ENCODE data around the gene SENP8.
A peak's percentile ranks its signal among the peaks of the same experiment; 100 is the strongest.

The SENP8 gene

GRCh38 chr15:72155003-72155621, 36.9 kb downstream of the SENP8 start:
- no peak overlapping the region for H4K8ac ChIP-seq (ENCODE audit: low read length)
- H3K27ac ChIP-seq (ENCODE audit: low read length, poor library complexity, severe bottlenecking) = peak overlapping the region; percentile 60
- peaks cover 16% of the 10 kb centered on the region for H3K4me1 ChIP-seq (ENCODE audit: control insufficient read depth, insufficient read depth, low read depth, low read length)
- no peaks in the 10 kb centered on the region for H3K36me3 ChIP-seq (ENCODE audit: control insufficient read depth in 1 of 2, insufficient read depth in 2 of 2, low read depth in 1 of 2, low read length in 2 of 2)
- H3K9ac ChIP-seq (ENCODE audit: low read length) = peak overlapping the region; percentile 76
- H2AK5ac ChIP-seq (ENCODE audit: low read length, severe bottlenecking) = no peak overlapping the region
- H3K27me3 ChIP-seq (ENCODE audit: control insufficient read depth in 1 of 2, insufficient read depth in 1 of 2, low read length in 2 of 2) = peaks cover 0 to 8% of the 10 kb centered on the region in 2 experiments
- no peak overlapping the region for H2AFZ ChIP-seq (ENCODE audit: low read depth, low read length)
- no peak overlapping the region for H3K18ac ChIP-seq (ENCODE audit: low read depth in 1 of 2, low read length in 2 of 2)
- DNase-seq = peak; percentile 11
- H3K4ac ChIP-seq (ENCODE audit: low read depth in 1 of 2, low read length in 2 of 2) = no peak overlapping the region
- no peak overlapping the region for H2BK12ac ChIP-seq (ENCODE audit: low read length in 2 of 2)
- H3K23ac ChIP-seq (ENCODE audit: low read length in 2 of 2) = no peak overlapping the region
- peak overlapping the region; percentile 2 for H3K4me2 ChIP-seq (ENCODE audit: low read length, poor library complexity, severe bottlenecking)
- no peak overlapping the region for H4K91ac ChIP-seq (ENCODE audit: low read length)
- peak overlapping the region; percentile 83 for H2BK5ac ChIP-seq (ENCODE audit: low read depth, low read length, poor library complexity, severe bottlenecking)
- WGBS = 81% methylated on average over 14 of the region's 14 CpGs
- peak overlapping the region in 1 of 2 experiments; percentile 84 for H3K4me3 ChIP-seq (ENCODE audit: insufficient read depth in 1 of 2, low read depth in 1 of 2, low read length in 2 of 2)
- peaks cover 2% of the 10 kb centered on the region for H3K79me1 ChIP-seq (replicated peaks; ENCODE audit: low read length, poor library complexity, severe bottlenecking)
- H3K14ac ChIP-seq (ENCODE audit: low read length in 2 of 2) = no peak overlapping the region
- no peaks in the 10 kb centered on the region for H3K9me3 ChIP-seq (ENCODE audit: control insufficient read depth, low read length)
- H2BK120ac ChIP-seq (ENCODE audit: low read depth, low read length) = no peak overlapping the region
- no peak overlapping the region for H2BK15ac ChIP-seq (ENCODE audit: low read depth, poor library complexity, severe bottlenecking)

DNA sequence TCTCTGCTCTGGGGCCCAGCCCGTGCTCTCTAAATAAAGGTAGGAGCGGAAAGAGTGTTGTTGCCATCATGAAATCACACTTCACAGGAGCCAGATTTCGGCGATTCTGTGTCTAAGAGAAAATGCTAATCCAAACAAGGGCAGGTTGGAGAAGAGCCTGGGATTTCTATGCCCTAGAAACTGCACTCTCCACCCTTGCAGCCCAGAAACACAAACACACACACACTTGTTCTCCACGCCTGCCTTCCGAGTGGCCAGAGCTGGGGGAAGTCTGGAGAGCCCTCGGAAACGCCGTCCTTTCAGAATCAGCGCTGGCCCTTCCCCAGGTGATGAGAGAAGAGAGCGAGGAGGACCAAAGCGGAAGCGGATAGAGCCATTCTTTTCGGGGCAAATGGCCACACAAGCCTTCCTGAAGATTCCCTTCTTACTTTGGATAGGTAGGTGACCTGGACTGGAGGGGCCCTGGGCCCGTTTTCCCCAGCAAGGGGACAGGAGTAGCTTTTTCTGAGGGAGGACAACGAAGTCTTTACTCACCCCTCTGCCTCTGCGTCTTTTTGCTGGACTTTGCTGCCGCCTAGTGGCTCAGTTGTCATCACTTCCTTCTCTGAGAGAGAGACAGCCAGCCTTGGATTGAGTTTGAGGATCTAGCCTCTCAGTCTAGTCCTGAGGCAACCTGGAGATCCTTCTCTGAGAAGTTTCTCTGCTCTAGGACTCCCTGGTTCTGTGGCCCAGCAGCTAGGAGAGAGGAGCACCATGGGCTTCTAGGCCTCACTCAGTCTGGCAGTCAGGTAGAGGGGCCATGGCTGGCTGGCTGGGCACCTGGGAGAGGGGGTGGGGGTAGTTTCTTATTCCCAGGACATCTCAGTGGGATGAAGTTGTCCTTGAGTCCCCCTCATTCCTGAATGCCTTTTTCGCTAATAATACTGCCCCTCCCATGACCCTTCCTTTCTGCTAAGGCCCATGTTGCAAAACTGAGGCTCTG, 37.7 kb downstream of the SENP8 start:
- Histone ChIP-seq H3K27ac (ENCODE audit: low read length, poor library complexity, severe bottlenecking) (peak overlapping the region; percentile 60), H2AK5ac (ENCODE audit: low read length, severe bottlenecking) (peak overlapping the region; percentile 63), H3K4me2 (ENCODE audit: low read length, poor library complexity, severe bottlenecking) (peak overlapping the region; percentile 2), H3K9ac (ENCODE audit: low read length) (peak overlapping the region; percentile 76), H3K4me3 (ENCODE audit: insufficient read depth in 1 of 2, low read depth in 1 of 2, low read length in 2 of 2) (peak overlapping the region; percentile 18 to 84), H2BK15ac (ENCODE audit: low read depth, poor library complexity, severe bottlenecking) (no peak overlapping the region), H3K4ac (ENCODE audit: low read depth in 1 of 2, low read length in 2 of 2) (no peak overlapping the region), H4K91ac (ENCODE audit: low read length) (no peak overlapping the region), H2AFZ (ENCODE audit: low read depth, low read length) (no peak overlapping the region), H3K36me3 (ENCODE audit: control insufficient read depth in 1 of 2, insufficient read depth in 2 of 2, low read depth in 1 of 2, low read length in 2 of 2) (no peaks in the 10 kb centered on the region), H3K23ac (ENCODE audit: low read length in 2 of 2) (no peak overlapping the region), H3K14ac (ENCODE audit: low read length in 2 of 2) (no peak overlapping the region), H2BK5ac (ENCODE audit: low read depth, low read length, poor library complexity, severe bottlenecking) (peak overlapping the region; percentile 83), H3K9me3 (ENCODE audit: control insufficient read depth, low read length) (no peaks in the 10 kb centered on the region), H3K18ac (ENCODE audit: low read depth in 1 of 2, low read length in 2 of 2) (no peak overlapping the region), H3K4me1 (ENCODE audit: control insufficient read depth, insufficient read depth, low read depth, low read length) (peaks cover 16% of the 10 kb centered on the region), H4K8ac (ENCODE audit: low read length) (no peak overlapping the region), H2BK12ac (ENCODE audit: low read length in 2 of 2) (peak overlapping the region in 1 of 2 experiments; percentile 23), H3K79me1 (replicated peaks; ENCODE audit: low read length, poor library complexity, severe bottlenecking) (peaks cover 2% of the 10 kb centered on the region), H3K27me3 (ENCODE audit: control insufficient read depth in 1 of 2, insufficient read depth in 1 of 2, low read length in 2 of 2) (peaks cover 0 to 8% of the 10 kb centered on the region in 2 experiments), H2BK120ac (ENCODE audit: low read depth, low read length) (no peak overlapping the region)
- 45% methylated on average over 19 of the region's 19 CpGs for WGBS
- peak; percentile 81 for DNase-seq

GRCh38 chr15:72156928-72157327, 38.7 kb downstream of the SENP8 start:
- H3K79me1 ChIP-seq (replicated peaks; ENCODE audit: low read length, poor library complexity, severe bottlenecking) = peaks cover 2% of the 10 kb centered on the region
- H3K27ac ChIP-seq (ENCODE audit: low read length, poor library complexity, severe bottlenecking) = no peak overlapping the region
- no peak overlapping the region for H3K14ac ChIP-seq (ENCODE audit: low read length in 2 of 2)
- WGBS = 96% methylated on average over 2 of the region's 2 CpGs
- H4K91ac ChIP-seq (ENCODE audit: low read length) = no peak overlapping the region
- no peak overlapping the region for H4K8ac ChIP-seq (ENCODE audit: low read length)
- H2BK12ac ChIP-seq (ENCODE audit: low read length in 2 of 2) = no peak overlapping the region
- H2AK5ac ChIP-seq (ENCODE audit: low read length, severe bottlenecking) = no peak overlapping the region
- H2AFZ ChIP-seq (ENCODE audit: low read depth, low read length) = no peak overlapping the region
- H3K4me3 ChIP-seq (ENCODE audit: insufficient read depth in 1 of 2, low read depth in 1 of 2, low read length in 2 of 2) = no peak overlapping the region
- H3K4me1 ChIP-seq (ENCODE audit: control insufficient read depth, insufficient read depth, low read depth, low read length) = peaks cover 16% of the 10 kb centered on the region
- no peak overlapping the region for H2BK120ac ChIP-seq (ENCODE audit: low read depth, low read length)
- no peak overlapping the region for H3K23ac ChIP-seq (ENCODE audit: low read length in 2 of 2)
- peaks cover 0 to 8% of the 10 kb centered on the region in 2 experiments for H3K27me3 ChIP-seq (ENCODE audit: control insufficient read depth in 1 of 2, insufficient read depth in 1 of 2, low read length in 2 of 2)
- no peak overlapping the region for H2BK5ac ChIP-seq (ENCODE audit: low read depth, low read length, poor library complexity, severe bottlenecking)
- no peak overlapping the region for H3K18ac ChIP-seq (ENCODE audit: low read depth in 1 of 2, low read length in 2 of 2)
- no peak overlapping the region for H3K4me2 ChIP-seq (ENCODE audit: low read length, poor library complexity, severe bottlenecking)
- no peak overlapping the region for H3K4ac ChIP-seq (ENCODE audit: low read depth in 1 of 2, low read length in 2 of 2)
- no peaks in the 10 kb centered on the region for H3K9me3 ChIP-seq (ENCODE audit: control insufficient read depth, low read length)
- DNase-seq = no peak
- H3K36me3 ChIP-seq (ENCODE audit: control insufficient read depth in 1 of 2, insufficient read depth in 2 of 2, low read depth in 1 of 2, low read length in 2 of 2) = no peaks in the 10 kb centered on the region
- no peak overlapping the region for H3K9ac ChIP-seq (ENCODE audit: low read length)
- H2BK15ac ChIP-seq (ENCODE audit: low read depth, poor library complexity, severe bottlenecking) = no peak overlapping the region

DNA sequence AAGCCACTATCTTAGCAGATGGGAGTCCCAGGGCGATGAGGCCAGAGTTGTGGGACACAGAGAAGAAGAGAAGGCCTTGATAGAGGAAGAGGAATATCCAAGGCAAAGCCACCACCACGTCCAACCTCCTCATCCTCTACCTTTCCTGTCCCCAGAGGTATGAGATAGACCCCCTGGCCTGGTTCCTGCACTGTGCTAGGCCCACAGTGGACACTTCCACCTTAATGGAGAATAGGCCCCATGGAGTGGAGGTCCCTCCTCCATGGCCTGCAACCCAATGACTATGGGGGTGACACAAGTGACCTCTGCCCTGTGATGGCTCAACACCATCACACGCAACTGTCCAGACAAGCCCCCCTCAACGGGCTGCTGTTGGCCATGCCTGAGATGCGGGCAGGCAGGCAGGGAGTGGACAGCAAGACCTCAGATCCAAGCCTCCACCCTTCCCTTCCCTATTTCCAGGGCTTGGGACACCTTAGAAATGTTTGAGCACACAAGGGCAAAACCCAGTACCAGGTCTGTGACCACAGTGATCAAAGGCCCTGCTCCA, 42.6 kb downstream of the SENP8 start:
- no peak overlapping the region for H3K4me2 ChIP-seq (ENCODE audit: low read length, poor library complexity, severe bottlenecking)
- peaks cover 0 to 22% of the 10 kb centered on the region in 2 experiments for H3K27me3 ChIP-seq (ENCODE audit: control insufficient read depth in 1 of 2, insufficient read depth in 1 of 2, low read length in 2 of 2)
- H3K36me3 ChIP-seq (ENCODE audit: control insufficient read depth in 1 of 2, insufficient read depth in 2 of 2, low read depth in 1 of 2, low read length in 2 of 2) = no peaks in the 10 kb centered on the region
- no peak overlapping the region for H2AFZ ChIP-seq (ENCODE audit: low read depth, low read length)
- H3K9me3 ChIP-seq (ENCODE audit: control insufficient read depth, low read length) = no peaks in the 10 kb centered on the region
- no peak overlapping the region for H2BK15ac ChIP-seq (ENCODE audit: low read depth, poor library complexity, severe bottlenecking)
- H3K4me1 ChIP-seq (ENCODE audit: control insufficient read depth, insufficient read depth, low read depth, low read length) = peaks cover 4% of the 10 kb centered on the region
- H2BK120ac ChIP-seq (ENCODE audit: low read depth, low read length) = no peak overlapping the region
- H3K9ac ChIP-seq (ENCODE audit: low read length) = no peak overlapping the region
- H3K14ac ChIP-seq (ENCODE audit: low read length in 2 of 2) = no peak overlapping the region
- H3K27ac ChIP-seq (ENCODE audit: low read length, poor library complexity, severe bottlenecking) = no peak overlapping the region
- no peak overlapping the region for H3K23ac ChIP-seq (ENCODE audit: low read length in 2 of 2)
- H3K4ac ChIP-seq (ENCODE audit: low read depth in 1 of 2, low read length in 2 of 2) = no peak overlapping the region
- H2AK5ac ChIP-seq (ENCODE audit: low read length, severe bottlenecking) = no peak overlapping the region
- no peak overlapping the region for H2BK5ac ChIP-seq (ENCODE audit: low read depth, low read length, poor library complexity, severe bottlenecking)
- no peak overlapping the region for H3K4me3 ChIP-seq (ENCODE audit: insufficient read depth in 1 of 2, low read depth in 1 of 2, low read length in 2 of 2)
- 84% methylated on average over 4 of the region's 5 CpGs for WGBS
- no peak overlapping the region for H4K8ac ChIP-seq (ENCODE audit: low read length)
- H4K91ac ChIP-seq (ENCODE audit: low read length) = no peak overlapping the region
- no peak overlapping the region for H3K18ac ChIP-seq (ENCODE audit: low read depth in 1 of 2, low read length in 2 of 2)
- H3K79me1 ChIP-seq (replicated peaks; ENCODE audit: low read length, poor library complexity, severe bottlenecking) = peaks cover 2% of the 10 kb centered on the region
- DNase-seq = no peak
- H2BK12ac ChIP-seq (ENCODE audit: low read length in 2 of 2) = no peak overlapping the region
